Measurements from ENCODE around the gene GALNT17. TPM values are rescaled to one million over a fixed set of nuclear protein-coding genes. Genes with fewer than 3 reads are reported as not detected.

Gene GALNT17
- polyA plus RNA-seq, 2 of the 4 experiments (the other 2 are of a cell fraction) = not detected

DNA sequence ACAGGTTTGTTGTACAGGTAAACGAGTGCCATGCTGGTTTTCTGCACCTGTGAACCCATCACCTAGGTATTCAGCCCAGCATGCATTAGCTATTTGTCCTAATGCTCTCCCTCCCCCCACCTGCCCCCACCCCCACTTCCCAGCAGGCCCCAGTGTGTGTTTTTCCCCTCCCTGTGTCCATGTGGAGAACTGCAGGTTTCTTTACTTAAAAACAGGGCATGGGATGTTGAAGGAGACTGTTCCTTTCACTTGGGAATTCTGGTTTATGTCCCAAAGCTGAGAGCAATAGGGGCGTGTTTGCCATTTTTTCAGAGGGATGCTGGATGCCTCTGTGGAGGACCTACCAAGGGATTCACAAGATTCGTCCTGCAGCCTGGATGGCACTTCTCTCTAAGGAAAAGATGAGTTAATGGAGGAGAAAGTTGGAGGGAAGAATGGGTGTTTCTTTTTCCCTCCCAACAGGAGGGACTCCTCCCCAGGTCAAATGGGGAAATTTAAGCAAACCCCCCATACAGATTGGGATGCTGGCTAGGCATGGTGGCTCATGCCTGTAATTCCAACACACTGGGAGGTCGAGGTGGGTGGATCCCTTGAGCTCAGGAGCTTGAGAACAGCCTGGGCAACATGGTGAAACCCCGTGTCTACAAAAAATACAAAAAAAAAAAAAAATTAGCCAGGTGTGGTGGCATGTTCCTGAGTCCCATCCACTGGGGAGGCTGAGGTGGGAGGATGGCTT, 136.0 kb downstream of the GALNT17 start:
- no peak for ATAC-seq
- Histone ChIP-seq H3K27ac (no peak overlapping the region), H3K9me3 (peaks cover 8% of the 10 kb centered on the region; the same call in 2 of the 3 replicates), H3K4me3 (no peak overlapping the region), H3K4me2 (no peak overlapping the region), H3K4me1 (no peaks in the 10 kb centered on the region)
- ChIA-PET POLR2A (no interaction called here), CTCF (no interaction called here)
- DNase-seq (ENCODE audit: low read depth in 1 of 2, low spot score in 1 of 2) = no peak
- FAIRE-seq = no peak
- TF ChIP-seq SREBF2 (IDR thresholded peaks at IDR 0.05) = no peak
- TF ChIP-seq CHD4 (IDR thresholded peaks at IDR 0.05; ENCODE audit: borderline replicate concordance) = no peak
- TF ChIP-seq KDM1A (IDR thresholded peaks at IDR 0.05; ENCODE audit: low read depth) = no peak
- TF ChIP-seq EHF (CRISPR knock-in tag; IDR thresholded peaks at IDR 0.05) = no peak
- TF ChIP-seq SMC3 (IDR thresholded peaks at IDR 0.05) = no peak
- no peak for TF ChIP-seq ZFP36 (IDR thresholded peaks at IDR 0.05; ENCODE audit: borderline replicate concordance, partially characterized antibody)
- TF ChIP-seq, protein P1, sequence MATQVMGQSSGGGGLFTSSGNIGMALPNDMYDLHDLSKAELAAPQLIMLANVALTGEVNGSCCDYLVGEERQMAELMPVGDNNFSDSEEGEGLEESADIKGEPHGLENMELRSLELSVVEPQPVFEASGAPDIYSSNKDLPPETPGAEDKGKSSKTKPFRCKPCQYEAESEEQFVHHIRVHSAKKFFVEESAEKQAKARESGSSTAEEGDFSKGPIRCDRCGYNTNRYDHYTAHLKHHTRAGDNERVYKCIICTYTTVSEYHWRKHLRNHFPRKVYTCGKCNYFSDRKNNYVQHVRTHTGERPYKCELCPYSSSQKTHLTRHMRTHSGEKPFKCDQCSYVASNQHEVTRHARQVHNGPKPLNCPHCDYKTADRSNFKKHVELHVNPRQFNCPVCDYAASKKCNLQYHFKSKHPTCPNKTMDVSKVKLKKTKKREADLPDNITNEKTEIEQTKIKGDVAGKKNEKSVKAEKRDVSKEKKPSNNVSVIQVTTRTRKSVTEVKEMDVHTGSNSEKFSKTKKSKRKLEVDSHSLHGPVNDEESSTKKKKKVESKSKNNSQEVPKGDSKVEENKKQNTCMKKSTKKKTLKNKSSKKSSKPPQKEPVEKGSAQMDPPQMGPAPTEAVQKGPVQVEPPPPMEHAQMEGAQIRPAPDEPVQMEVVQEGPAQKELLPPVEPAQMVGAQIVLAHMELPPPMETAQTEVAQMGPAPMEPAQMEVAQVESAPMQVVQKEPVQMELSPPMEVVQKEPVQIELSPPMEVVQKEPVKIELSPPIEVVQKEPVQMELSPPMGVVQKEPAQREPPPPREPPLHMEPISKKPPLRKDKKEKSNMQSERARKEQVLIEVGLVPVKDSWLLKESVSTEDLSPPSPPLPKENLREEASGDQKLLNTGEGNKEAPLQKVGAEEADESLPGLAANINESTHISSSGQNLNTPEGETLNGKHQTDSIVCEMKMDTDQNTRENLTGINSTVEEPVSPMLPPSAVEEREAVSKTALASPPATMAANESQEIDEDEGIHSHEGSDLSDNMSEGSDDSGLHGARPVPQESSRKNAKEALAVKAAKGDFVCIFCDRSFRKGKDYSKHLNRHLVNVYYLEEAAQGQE (IDR thresholded peaks at IDR 0.05) = no peak
- TF ChIP-seq, protein P2, sequence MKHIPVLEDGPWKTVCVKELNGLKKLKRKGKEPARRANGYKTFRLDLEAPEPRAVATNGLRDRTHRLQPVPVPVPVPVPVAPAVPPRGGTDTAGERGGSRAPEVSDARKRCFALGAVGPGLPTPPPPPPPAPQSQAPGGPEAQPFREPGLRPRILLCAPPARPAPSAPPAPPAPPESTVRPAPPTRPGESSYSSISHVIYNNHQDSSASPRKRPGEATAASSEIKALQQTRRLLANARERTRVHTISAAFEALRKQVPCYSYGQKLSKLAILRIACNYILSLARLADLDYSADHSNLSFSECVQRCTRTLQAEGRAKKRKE (CRISPR knock-in tag; IDR thresholded peaks at IDR 0.05; ENCODE audit: low read depth) = no peak
- no peak for TF ChIP-seq TP53 (CRISPR knock-in tag; IDR thresholded peaks at IDR 0.05)
- TF ChIP-seq, protein P3, sequence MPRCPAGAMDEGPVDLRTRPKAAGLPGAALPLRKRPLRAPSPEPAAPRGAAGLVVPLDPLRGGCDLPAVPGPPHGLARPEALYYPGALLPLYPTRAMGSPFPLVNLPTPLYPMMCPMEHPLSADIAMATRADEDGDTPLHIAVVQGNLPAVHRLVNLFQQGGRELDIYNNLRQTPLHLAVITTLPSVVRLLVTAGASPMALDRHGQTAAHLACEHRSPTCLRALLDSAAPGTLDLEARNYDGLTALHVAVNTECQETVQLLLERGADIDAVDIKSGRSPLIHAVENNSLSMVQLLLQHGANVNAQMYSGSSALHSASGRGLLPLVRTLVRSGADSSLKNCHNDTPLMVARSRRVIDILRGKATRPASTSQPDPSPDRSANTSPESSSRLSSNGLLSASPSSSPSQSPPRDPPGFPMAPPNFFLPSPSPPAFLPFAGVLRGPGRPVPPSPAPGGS (IDR thresholded peaks at IDR 0.05) = no peak
- TF ChIP-seq HOXB13 (CRISPR knock-in tag; IDR thresholded peaks at IDR 0.05; ENCODE audit: low read depth) = no peak
- TF ChIP-seq ZC3H11A (IDR thresholded peaks at IDR 0.05) = no peak
- WGBS (ENCODE audit: missing lambda C conversion rate) = 4% methylated on average over 4 of the region's 5 CpGs

DNA sequence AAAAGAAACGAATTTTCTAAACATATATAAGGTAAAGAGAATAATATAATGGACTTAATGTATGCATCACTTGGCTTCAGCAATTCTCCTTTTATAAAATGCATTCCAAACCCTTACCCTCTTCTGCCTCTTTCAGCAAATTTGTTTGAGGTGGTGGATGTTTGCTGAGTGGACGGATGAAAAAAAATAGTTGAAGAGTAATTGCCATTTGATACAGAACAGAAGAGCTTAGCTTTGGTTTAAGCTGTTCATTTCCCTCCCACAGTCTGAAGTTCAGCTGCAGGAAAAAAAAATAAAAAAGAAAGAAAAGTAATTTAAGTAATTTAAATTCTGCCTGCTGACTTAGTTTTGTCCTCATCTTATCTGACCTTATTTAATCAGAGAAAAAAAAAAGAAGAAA, 138.6 kb downstream of the GALNT17 start:
- Histone ChIP-seq H3K4me1 (no peaks in the 10 kb centered on the region), H3K4me2 (no peak overlapping the region), H3K9me3 (peaks cover 6% of the 10 kb centered on the region; the same call in 2 of the 3 replicates), H3K27ac (no peak overlapping the region), H3K4me3 (no peak overlapping the region)
- no peak for DNase-seq (ENCODE audit: low read depth in 1 of 2, low spot score in 1 of 2)
- FAIRE-seq = no peak
- WGBS (ENCODE audit: missing lambda C conversion rate) = 10% methylated on average over 2 of the region's 2 CpGs
- POLR2A ChIA-PET = no interaction called here
- CTCF ChIA-PET = interaction anchor here (0.7 kb wide), 1 partner anchor 24 kb away, joined by 4 read pairs; no protein-coding TSS in a partner anchor
- no peak for ATAC-seq
- TF ChIP-seq GATA3 (IDR thresholded peaks at IDR 0.05; ENCODE audit: borderline replicate concordance) (no peak), FOXS1 (CRISPR knock-in tag; IDR thresholded peaks at IDR 0.05) (no peak)

DNA sequence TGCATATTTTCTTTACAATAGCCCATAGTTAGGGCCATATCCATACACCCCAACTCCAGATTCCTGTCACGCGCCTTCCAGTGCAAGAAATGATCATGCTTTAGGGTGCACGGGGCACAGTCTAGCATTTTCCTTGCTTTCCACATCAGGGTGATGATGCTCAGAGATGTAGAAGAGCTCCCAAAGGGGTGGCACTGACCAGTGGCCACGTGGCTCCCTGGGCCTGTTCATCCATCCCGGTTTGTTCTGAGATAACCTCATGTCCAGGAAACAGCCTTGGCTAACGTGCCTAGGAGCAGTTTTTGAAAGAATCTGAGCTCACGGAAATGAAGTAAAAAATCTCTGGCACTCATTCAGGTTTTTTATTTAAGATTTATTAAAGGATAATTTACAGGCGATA, 139.3 kb downstream of the GALNT17 start:
- ATAC-seq (no peak), FAIRE-seq (no peak), DNase-seq (ENCODE audit: low read depth in 1 of 2, low spot score in 1 of 2) (no peak)
- no peak overlapping the region for H3K4me2 ChIP-seq
- POLR2A ChIA-PET = no interaction called here
- peaks cover 6% of the 10 kb centered on the region; the same call in 2 of the 3 replicates for H3K9me3 ChIP-seq
- H3K27ac ChIP-seq = no peak overlapping the region
- CTCF ChIA-PET = no interaction called here
- no peak overlapping the region for H3K4me3 ChIP-seq
- H3K4me1 ChIP-seq = no peaks in the 10 kb centered on the region
- WGBS (ENCODE audit: missing lambda C conversion rate) = 21% methylated on average over 8 of the region's 8 CpGs
- TF ChIP-seq FOXS1 (CRISPR knock-in tag; IDR thresholded peaks at IDR 0.05) (no peak), EHMT2 (IDR thresholded peaks at IDR 0.05; ENCODE audit: low read depth) (no peak), HEYL (CRISPR knock-in tag; IDR thresholded peaks at IDR 0.05) (no peak), CBX2 (IDR thresholded peaks at IDR 0.05; ENCODE audit: borderline replicate concordance, low read depth) (no peak), SREBF2 (IDR thresholded peaks at IDR 0.05) (no peak), RAD21 (conservative IDR thresholded peaks at IDR 0.05 in 1 of 2, IDR thresholded peaks at IDR 0.05 in 1 of 2) (no peak), ZFP36 (IDR thresholded peaks at IDR 0.05; ENCODE audit: borderline replicate concordance, partially characterized antibody) (no peak), EHF (CRISPR knock-in tag; IDR thresholded peaks at IDR 0.05) (no peak), KDM5A (IDR thresholded peaks at IDR 0.05) (no peak), MYC (IDR thresholded peaks at IDR 0.05; ENCODE audit: borderline replicate concordance, low read length) (no peak), RFX5 (IDR thresholded peaks at IDR 0.05) (no peak), MAFK (IDR thresholded peaks at IDR 0.05; ENCODE audit: partially characterized antibody) (no peak)
- TF ChIP-seq, protein P2 (CRISPR knock-in tag; IDR thresholded peaks at IDR 0.05; ENCODE audit: low read depth) = no peak
- TF ChIP-seq, protein P4, sequence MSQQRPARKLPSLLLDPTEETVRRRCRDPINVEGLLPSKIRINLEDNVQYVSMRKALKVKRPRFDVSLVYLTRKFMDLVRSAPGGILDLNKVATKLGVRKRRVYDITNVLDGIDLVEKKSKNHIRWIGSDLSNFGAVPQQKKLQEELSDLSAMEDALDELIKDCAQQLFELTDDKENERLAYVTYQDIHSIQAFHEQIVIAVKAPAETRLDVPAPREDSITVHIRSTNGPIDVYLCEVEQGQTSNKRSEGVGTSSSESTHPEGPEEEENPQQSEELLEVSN (IDR thresholded peaks at IDR 0.05; ENCODE audit: borderline replicate concordance, low read depth) = no peak
- TF ChIP-seq, protein P5, sequence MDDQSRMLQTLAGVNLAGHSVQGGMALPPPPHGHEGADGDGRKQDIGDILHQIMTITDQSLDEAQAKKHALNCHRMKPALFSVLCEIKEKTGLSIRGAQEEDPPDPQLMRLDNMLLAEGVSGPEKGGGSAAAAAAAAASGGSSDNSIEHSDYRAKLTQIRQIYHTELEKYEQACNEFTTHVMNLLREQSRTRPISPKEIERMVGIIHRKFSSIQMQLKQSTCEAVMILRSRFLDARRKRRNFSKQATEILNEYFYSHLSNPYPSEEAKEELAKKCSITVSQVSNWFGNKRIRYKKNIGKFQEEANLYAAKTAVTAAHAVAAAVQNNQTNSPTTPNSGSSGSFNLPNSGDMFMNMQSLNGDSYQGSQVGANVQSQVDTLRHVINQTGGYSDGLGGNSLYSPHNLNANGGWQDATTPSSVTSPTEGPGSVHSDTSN (IDR thresholded peaks at IDR 0.05) = no peak
